Stimulated activated CD8-positive, alpha-beta memory T cell treated with anti-CD3 and anti-CD28 coated beads, Interleukin-15, amount 100 ng/mL, for 24 hours (primary cell): ENCODE measurements around the gene TMEM151B.

Experiments used
- DNase-seq: peaks from one replicate; pipeline ENCODE4 v3.0.0-alpha.2; 2020; ENCODE audit warnings: low read depth

Gene TMEM151B

GRCh38 chr6:44264154-44265006, 5.9 kb upstream of the TMEM151B start:
- no peak for DNase-seq

GRCh38 chr6:44265007-44265721, 5.1 kb upstream of the TMEM151B start, which contains the start of gene NFKBIE:
NFKBIE (minus strand) TSS chr6:44265551; CDS start chr6:44265346, 205 bp downstream.
- peak; percentile 97 for DNase-seq

GRCh38 chr6:44265722-44266233, 4.5 kb upstream of the TMEM151B start:
- no peak for DNase-seq

DNA sequence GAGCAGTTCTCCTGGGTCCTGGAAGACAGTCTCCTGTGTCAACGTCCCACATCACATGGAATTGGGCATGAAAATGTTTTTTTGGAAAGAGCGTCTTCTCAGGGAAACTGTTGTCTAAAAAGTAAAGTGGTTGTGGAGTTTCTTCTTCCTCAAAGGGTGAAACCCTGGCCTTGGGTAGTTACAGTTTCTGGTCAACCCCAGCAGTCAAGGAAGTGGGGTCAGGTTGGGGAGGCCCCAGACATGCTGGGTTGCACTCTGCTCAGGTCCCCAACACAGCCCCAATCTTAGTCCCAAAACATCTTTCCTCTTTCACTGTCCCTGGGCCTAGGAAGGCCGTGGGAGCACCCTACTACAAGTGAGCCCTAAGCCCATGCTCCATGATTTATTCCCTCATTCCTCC, 3.9 kb upstream of the TMEM151B start:
- DNase-seq: no peak

DNA sequence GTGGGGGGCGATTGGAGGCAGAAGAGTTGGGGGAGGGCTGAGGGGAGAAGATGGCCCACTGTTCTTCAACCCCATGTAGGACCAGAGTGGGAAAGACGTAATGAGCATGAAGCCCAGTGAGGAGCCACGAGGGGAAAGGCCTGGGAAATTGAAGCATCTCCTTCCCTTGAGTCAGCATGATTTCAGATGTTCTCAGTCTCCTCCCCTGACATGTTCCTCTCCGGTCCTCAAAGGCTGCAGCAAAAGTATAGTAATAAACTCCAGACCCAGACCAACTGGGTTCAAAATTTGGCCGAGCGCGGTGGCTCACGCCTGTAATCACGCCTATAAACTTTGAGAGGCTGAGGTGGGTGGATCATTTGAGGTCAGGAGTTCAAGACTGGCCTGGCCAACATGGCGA, 3.0 kb upstream of the TMEM151B start:
- DNase-seq: no peak

DNA sequence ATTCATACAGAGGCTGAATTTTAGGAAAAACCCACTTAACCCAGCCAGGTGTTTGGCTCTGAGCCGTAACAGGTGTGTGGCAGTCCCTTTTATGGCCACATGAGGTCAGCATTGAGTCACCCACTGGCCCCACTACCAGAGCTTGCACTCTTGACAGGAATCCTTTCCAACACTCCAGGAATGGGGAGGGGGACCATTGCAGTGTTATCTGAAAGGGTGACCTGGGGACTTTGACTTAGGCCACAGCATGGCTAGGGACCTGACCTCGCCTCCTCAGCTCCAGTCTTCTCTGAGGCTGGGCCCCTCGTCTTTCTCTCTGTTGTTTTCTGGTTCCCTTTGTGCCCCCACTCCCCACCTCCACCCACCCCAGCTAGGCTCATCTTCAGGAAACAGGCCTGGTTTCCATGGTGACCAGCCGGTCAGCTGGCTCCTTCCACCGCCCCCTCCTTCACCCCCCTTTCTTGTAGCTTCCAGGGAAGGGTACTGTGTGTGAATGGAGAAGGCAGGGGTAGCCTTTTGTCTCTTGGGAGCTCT, 2.1 kb upstream of the TMEM151B start:
- no peak for DNase-seq

GRCh38 chr6:44269178-44269920, 901 bp upstream of the TMEM151B start:
- DNase-seq: no peak

DNA sequence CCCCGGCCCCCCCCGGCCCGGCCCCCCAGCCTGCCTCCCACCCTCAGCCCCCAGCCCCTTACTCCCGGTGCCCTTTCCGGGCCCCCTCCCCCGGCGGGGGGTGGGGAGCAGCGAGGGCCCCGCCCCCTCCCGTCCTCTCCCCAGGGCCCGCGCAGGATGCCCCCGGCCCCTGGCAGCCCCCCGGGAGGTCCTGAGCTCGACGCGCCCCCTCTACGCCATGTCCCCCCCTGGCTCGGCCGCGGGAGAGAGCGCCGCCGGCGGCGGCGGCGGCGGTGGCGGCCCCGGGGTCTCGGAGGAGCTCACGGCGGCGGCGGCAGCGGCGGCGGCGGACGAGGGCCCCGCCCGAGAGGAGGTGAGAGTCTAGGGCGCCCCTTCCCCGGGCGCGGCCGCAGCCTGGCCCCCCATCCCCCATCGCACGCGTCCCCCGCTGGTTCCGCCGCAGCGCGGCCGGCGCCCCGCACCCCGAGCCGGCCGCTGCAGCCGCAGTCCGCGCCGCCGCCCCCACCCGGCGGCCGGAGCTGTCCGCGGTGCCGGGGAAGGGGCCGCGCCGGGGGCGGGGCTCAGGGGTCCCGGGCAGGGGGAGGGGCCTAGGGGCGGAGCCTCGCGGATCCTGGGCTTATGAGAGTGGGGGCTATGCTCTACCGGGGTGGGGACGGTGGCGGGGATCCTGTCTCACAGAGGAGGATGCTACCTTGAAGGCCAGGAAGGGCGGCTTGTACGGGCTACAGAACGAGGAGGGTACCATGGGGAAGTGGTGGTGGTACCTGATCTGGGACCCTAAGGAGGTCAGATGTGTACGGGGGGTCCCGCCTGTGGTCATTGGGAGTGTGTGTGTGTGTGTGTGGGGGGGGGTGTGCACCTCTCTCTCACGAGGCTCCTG, 516 bp downstream of the TMEM151B start:
- DNase-seq: no peak

- DNase-seq: no peak
Measured at GRCh38 chr6:44271406-44271723, 1.1 kb downstream of the TMEM151B start.

- no peak for DNase-seq
Measured at GRCh38 chr6:44271914-44272313, 1.7 kb downstream of the TMEM151B start.

DNA sequence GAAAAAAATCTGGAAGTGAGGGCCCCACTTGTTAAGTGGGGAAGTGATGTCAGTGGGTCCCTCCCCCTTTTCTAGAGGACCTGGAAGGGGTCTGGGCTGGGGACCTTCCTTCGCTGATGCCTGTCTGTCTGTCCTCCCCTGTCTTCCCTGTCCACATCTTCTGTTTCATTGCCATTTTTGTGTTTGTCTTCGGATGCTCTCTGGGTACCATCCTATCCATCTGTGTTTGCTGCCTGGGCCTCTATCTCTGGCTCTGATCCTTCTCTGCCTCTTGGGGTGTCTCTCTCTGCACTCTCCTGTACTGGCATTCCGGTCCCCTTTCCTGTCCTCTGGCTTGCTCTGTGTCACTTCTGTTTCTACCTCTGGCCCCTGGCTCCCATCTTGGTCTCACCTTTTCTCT, 2.3 kb downstream of the TMEM151B start:
- DNase-seq: no peak

DNA sequence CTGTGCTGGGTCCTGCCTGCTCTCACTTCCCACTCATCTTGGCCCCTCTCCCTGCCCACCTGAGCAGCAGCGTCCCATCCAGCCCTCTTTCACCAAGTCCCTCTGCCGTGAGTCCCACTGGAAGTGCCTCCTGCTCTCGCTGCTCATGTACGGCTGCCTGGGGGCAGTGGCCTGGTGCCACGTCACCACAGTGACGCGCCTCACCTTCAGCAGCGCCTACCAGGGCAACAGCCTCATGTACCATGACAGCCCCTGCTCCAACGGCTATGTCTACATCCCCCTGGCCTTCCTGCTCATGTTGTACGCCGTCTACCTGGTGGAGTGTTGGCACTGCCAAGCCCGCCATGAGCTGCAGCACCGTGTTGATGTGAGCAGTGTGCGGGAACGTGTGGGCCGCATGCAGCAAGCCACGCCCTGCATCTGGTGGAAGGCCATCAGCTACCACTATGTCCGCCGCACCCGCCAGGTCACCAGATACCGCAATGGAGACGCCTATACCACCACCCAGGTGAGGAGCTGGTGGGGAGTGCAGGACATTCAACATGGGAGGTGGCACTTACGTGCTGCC, 2.8 kb downstream of the TMEM151B start:
- no peak for DNase-seq

DNA sequence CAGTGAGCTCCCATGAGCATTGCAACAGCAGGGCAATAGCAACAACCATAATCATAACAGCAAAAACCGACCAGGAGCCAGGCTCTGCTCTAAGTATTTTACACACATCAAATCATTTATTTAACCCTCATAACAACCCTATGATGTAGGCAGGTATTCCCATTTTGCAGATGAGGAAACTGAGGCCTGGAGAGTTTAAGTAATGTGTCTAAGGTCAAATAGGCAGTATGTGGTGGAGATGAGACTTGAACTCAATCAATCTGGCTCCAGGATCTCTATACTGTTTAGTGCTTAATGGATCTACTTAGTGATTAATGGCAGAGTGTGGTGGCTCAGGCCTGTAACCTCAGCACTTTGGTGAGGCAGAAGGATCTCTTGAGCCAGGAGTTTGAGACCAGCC, 3.4 kb downstream of the TMEM151B start:
- no peak for DNase-seq

GRCh38 chr6:44275271-44275748, 5.1 kb downstream of the TMEM151B start:
- no peak for DNase-seq

- no peak for DNase-seq
Measured at GRCh38 chr6:44275749-44276648, 5.7 kb downstream of the TMEM151B start.

- no peak for DNase-seq
Measured at GRCh38 chr6:44276667-44277640, 6.7 kb downstream of the TMEM151B start.

GRCh38 chr6:44277763-44278162, 7.5 kb downstream of the TMEM151B start:
- DNase-seq: no peak

GRCh38 chr6:44278315-44278714, 8.1 kb downstream of the TMEM151B start:
- DNase-seq: no peak
